Calu3 (cell line): ENCODE measurements around the gene PDE1C. TPM values are rescaled to one million over a fixed set of nuclear protein-coding genes. Genes with fewer than 3 reads are reported as not detected.

Source experiments
- BruUV-seq: library from RNA; stranded (reverse); fragments of 400-500 nt; replicated peaks from 2 replicates; lab custom pipeline; 2021; lab: Mats Ljungman, UMichigan
- CTCF ChIA-PET: fragments of 300-600 bp; sonication (Branson Sonifier 250); formaldehyde crosslinking; loops from one replicate; lab custom pipeline; 2022; ENCODE audit warnings: antibody characterized with exemption; lab: Charles Lee
- DNase-seq: peaks from one replicate; pipeline ENCODE4 v3.0.0; 2022
- H3K27ac Mint-ChIP-seq: one replicate; pipeline ENCODE4 v1.8.0; 2022; ENCODE audit warnings: mixed read lengths; ENCODE audit not compliant: unreplicated experiment
- H3K27me3 Mint-ChIP-seq: one replicate; pipeline ENCODE4 v1.8.0; 2022; ENCODE audit warnings: mixed read lengths; ENCODE audit not compliant: unreplicated experiment
- H3K36me3 Mint-ChIP-seq: one replicate; pipeline ENCODE4 v1.8.0; 2022; ENCODE audit warnings: mild to moderate bottlenecking, moderate library complexity, mixed read lengths; ENCODE audit not compliant: insufficient read depth, unreplicated experiment
- H3K4me1 Mint-ChIP-seq: one replicate; pipeline ENCODE4 v1.8.0; 2022; ENCODE audit warnings: mild to moderate bottlenecking, low read depth, mixed read lengths; ENCODE audit not compliant: unreplicated experiment
- H3K4me3 Mint-ChIP-seq: one replicate; pipeline ENCODE4 v1.8.0; 2022; ENCODE audit warnings: mild to moderate bottlenecking, low read depth, moderate library complexity, mixed read lengths; ENCODE audit not compliant: unreplicated experiment
- H3K9me3 Mint-ChIP-seq: one replicate; pipeline ENCODE4 v1.8.0; 2022; ENCODE audit warnings: low read depth, mixed read lengths; ENCODE audit not compliant: unreplicated experiment
- intact Hi-C: fragments of 100-400 bp; cut with micrococcal nuclease; formaldehyde crosslinking; loops from one replicate; pipeline ENCODE4 v1.10.0; 2022; ENCODE audit not compliant: unreplicated experiment
- total RNA-seq: library from RNA; stranded (reverse); gene quantifications from 2 replicates; pipeline ENCODE4 v1.2.3, GENCODE V29; 2022
- TF ChIP-seq, protein P1 (sequence below): fragments of 200-600 bp; IDR thresholded peaks from one replicate; pipeline ENCODE4 v1.8.0; 2022; ENCODE audit warnings: antibody characterized with exemption; ENCODE audit not compliant: unreplicated experiment

The PDE1C gene
- total RNA-seq, 1 experiment from 2014 or later, result 34.0 TPM

DNA sequence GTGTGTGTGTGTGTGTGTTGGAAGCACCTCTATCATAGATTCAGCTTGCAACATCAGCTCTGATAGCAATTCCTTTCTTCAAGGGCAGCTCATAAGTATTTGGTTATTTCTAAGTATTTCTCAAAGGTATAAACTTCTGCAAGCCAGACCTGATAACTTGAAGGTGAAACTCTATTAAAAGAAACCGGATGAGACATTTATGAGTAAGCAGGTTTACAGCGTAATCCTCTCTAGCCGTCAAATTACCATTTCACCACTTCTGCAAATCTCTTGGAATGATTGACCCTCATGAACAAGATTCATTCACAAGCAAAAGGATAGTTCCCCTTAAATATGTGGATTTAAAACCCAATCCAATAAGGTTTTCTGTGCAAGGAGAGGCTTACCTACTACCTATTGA, 23.1 kb downstream of the PDE1C start:
- peak overlapping the region; percentile 4 for H3K4me3 Mint-ChIP-seq
- CTCF ChIA-PET, result interaction anchor here (0.6 to 1.9 kb wide), 4 partner anchors 11 to 233 kb away, joined by 3 to 6 read pairs (median 3); no protein-coding TSS in a partner anchor
- no peak for DNase-seq

DNA sequence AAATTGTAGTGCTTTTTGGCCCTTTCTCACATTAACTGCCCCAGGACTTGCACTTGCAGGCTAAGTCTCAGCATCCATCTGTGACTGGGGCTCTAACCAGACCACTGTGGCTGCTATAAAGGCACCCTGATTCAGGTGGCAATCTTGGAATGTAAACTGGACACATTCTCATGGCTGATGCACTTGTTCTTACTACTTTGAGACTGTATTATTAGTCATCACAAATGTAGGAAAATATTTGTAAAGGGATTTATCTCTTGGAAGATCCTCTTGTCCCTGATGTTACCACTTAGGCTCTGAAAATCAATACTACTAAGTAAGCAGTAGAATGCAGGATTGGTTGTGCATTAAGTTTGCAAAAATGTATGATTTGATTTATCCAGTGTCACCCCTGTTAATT, 25.0 kb downstream of the PDE1C start:
- intact Hi-C loops, result no loop called here
- H3K27ac Mint-ChIP-seq, result no peak overlapping the region
- no peaks in the 10 kb centered on the region for H3K36me3 Mint-ChIP-seq
- H3K9me3 Mint-ChIP-seq, result peaks cover 4% of the 10 kb centered on the region
- no peak overlapping the region for H3K4me3 Mint-ChIP-seq
- peaks cover 68% of the 10 kb centered on the region for H3K4me1 Mint-ChIP-seq
- H3K27me3 Mint-ChIP-seq, result no peaks in the 10 kb centered on the region
- no peak for DNase-seq
- no TSS peak for BruUV-seq
- TF ChIP-seq, protein P1, sequence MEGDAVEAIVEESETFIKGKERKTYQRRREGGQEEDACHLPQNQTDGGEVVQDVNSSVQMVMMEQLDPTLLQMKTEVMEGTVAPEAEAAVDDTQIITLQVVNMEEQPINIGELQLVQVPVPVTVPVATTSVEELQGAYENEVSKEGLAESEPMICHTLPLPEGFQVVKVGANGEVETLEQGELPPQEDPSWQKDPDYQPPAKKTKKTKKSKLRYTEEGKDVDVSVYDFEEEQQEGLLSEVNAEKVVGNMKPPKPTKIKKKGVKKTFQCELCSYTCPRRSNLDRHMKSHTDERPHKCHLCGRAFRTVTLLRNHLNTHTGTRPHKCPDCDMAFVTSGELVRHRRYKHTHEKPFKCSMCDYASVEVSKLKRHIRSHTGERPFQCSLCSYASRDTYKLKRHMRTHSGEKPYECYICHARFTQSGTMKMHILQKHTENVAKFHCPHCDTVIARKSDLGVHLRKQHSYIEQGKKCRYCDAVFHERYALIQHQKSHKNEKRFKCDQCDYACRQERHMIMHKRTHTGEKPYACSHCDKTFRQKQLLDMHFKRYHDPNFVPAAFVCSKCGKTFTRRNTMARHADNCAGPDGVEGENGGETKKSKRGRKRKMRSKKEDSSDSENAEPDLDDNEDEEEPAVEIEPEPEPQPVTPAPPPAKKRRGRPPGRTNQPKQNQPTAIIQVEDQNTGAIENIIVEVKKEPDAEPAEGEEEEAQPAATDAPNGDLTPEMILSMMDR, result no peak
- CTCF ChIA-PET, result no interaction called here

More for the DNA sequence above, 23.1 kb downstream of the PDE1C start:
- Mint-ChIP-seq H3K27ac (peak overlapping the region; percentile 47), H3K27me3 (no peaks in the 10 kb centered on the region), H3K36me3 (no peaks in the 10 kb centered on the region), H3K9me3 (peaks cover 4% of the 10 kb centered on the region), H3K4me1 (peaks cover 52% of the 10 kb centered on the region)
- BruUV-seq, result no TSS peak
- TF ChIP-seq, protein P1, result no peak
- intact Hi-C loops, result loop anchor here (2.0 kb wide), 1 partner anchor 24 kb away; the partner anchor contains the start of gene PDE1C

DNA sequence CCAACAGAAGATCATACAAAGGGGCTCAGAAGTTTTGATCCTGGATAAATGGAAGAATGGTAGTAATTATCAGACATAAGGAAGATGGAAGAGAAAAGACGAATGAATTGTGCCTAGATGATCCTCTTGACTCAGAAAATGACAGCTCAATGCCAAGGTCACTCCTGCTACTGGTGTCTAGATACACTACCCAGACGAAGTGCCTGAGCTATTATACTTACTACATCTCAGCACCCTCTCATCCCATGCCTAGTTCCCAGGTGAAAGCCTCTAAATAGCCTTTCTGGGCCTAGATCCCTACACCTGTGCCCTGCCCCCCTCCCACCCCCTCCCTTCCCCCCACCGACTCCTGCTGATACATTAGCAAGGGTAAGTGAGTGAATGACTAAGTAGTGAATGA, 25.5 kb downstream of the PDE1C start:
- H3K4me3 Mint-ChIP-seq, result no peak overlapping the region
- H3K36me3 Mint-ChIP-seq, result no peaks in the 10 kb centered on the region
- H3K27me3 Mint-ChIP-seq, result no peaks in the 10 kb centered on the region
- DNase-seq, result no peak
- H3K27ac Mint-ChIP-seq, result no peak overlapping the region
- H3K9me3 Mint-ChIP-seq, result peaks cover 4% of the 10 kb centered on the region
- peaks cover 72% of the 10 kb centered on the region for H3K4me1 Mint-ChIP-seq
- no TSS peak for BruUV-seq
- CTCF ChIA-PET, result no interaction called here
- intact Hi-C loops, result no loop called here
- TF ChIP-seq, protein P1, result no peak

DNA sequence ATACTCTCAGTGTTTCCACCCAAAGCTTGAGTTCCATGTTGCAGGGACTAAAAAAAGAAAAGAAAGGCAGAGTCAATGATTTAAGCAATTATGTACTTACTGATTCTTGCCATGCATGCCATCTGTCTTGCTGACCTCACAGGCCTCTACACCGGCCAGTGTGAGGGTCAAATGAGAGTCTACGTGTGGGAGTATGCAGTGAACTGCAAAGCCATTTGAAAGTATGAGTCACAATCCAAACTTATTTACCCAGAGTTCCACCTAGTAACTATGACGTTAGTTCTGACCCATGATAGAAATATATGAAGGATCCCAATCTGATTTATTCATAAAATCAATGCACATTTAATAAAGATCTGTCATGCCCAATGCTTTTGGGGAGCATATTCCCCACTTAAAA, 26.5 kb downstream of the PDE1C start:
- BruUV-seq, result no TSS peak
- CTCF ChIA-PET, result interaction anchor here (0.7 to 1.4 kb wide), 2 partner anchors 96 to 105 kb away, joined by 3 to 7 read pairs; no protein-coding TSS in a partner anchor
- DNase-seq, result peak; percentile 47
- TF ChIP-seq, protein P1, result no peak
- Mint-ChIP-seq H3K36me3 (no peaks in the 10 kb centered on the region), H3K27ac (peak overlapping the region; percentile 37), H3K9me3 (peaks cover 4% of the 10 kb centered on the region), H3K27me3 (no peaks in the 10 kb centered on the region), H3K4me3 (no peak overlapping the region), H3K4me1 (peaks cover 65% of the 10 kb centered on the region)
- intact Hi-C loops, result loop anchor here (2.0 kb wide), 2 partner anchors 121 to 261 kb away; no protein-coding TSS in a partner anchor
